Skeletal muscle tissue (tissue), 4 donors: ENCODE measurements around the gene KLHDC8A. TPM values are rescaled to one million over a fixed set of nuclear protein-coding genes. Genes with fewer than 3 reads are reported as not detected.
"Not testable (repeated sequence)": the region's sequence is repeated elsewhere in the genome, so short reads cannot be mapped to it uniquely, and the experiment has no call there.

Source experiments
- H3K27ac ChIP-seq: one replicate; pipeline ENCODE4 v1.7.0; 2013; ENCODE audit warnings: mild to moderate bottlenecking, low read depth, low read length, inconsistent platforms
- H3K27me3 ChIP-seq, 3 donors: one replicate each; pipeline ENCODE4 v1.7.0; 2013; ENCODE audit warnings: low read length in 3 of 3; ENCODE audit not compliant: control insufficient read depth in 3 of 3, insufficient read depth in 3 of 3
- H3K36me3 ChIP-seq, 3 donors: one replicate each; pipeline ENCODE4 v1.7.0; 2013; ENCODE audit warnings: low read length in 3 of 3; ENCODE audit not compliant: control insufficient read depth in 3 of 3, insufficient read depth in 3 of 3
- H3K4me1 ChIP-seq, 3 donors: one replicate each; pipeline ENCODE4 v1.7.0; 2013; ENCODE audit warnings: low read length in 3 of 3, mild to moderate bottlenecking in 3 of 3; ENCODE audit not compliant: control insufficient read depth in 3 of 3, insufficient read depth in 3 of 3
- H3K4me3 ChIP-seq, 3 donors: one replicate each; pipeline ENCODE4 v1.7.0; 2013; ENCODE audit warnings: low read length in 3 of 3
- H3K9ac ChIP-seq, 3 donors: one replicate each; pipeline ENCODE4 v1.7.0; 2013; ENCODE audit warnings: low read length in 3 of 3, mild to moderate bottlenecking in 3 of 3, moderate library complexity in 2 of 3, low read depth in 1 of 3
- H3K9me3 ChIP-seq, 3 donors: one replicate each; pipeline ENCODE4 v1.7.0; 2013; ENCODE audit warnings: low read length in 3 of 3; ENCODE audit not compliant: control insufficient read depth in 3 of 3
- total RNA-seq: library from RNA; depleted of rRNA; stranded (reverse); fragments of >200 nt; gene quantifications from one replicate; pipeline ENCODE4 v1.2.3, GENCODE V29; 2014
- donor health status: Osteomylitis.

KLHDC8A gene
- total RNA-seq, 1 donor from 2014 or later, result 0.52 TPM

DNA sequence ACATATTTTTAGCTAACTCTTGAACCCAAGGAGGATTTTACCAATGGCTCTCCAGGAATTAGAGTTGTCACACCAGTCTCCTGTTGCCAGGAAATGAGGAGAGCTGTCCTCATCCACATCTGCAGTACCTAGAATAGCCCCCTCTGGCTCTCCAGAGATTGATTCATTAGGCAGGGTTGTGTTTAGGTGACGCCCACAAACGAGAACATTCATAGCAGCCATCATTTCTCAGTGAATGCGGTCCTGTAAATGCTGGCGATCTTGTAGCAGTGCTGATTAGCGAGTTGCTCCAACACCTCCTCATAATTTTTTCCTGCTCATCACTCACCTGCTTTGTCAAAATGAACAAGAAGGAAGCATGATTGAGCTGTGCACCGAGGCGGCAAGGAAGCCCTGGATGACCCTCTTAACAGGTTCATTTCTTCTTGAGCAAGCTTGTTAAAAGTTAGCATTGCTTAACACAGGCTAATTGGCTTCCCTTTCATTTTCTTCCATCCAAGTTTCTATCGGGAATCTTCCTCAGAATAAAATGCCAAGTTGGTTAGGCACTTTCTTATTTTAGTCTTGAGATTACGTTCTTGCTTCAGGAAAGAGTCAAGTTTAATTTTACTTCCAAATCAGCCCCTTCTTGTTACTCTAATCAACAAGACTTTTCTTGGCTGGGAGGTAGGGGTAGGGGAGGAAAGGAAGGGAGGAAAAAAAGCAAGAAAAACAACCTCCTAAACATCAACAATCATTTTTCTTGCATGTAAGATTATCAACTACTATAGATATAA is 16.5 kb upstream of the KLHDC8A start:
- Histone ChIP-seq H3K4me3 (no peak overlapping the region), H3K27ac (no peak overlapping the region), H3K27me3 (peaks cover 0 to 10% (median 4%) of the 10 kb centered on the region in 3 donors), H3K4me1 (peaks cover 0 to 2% (median 0%) of the 10 kb centered on the region in 3 donors), H3K9me3 (no peaks in the 10 kb centered on the region), H3K9ac (no peak overlapping the region), H3K36me3 (no peaks in the 10 kb centered on the region)

- no peak overlapping the region for H3K27ac ChIP-seq
- no peak overlapping the region for H3K4me3 ChIP-seq
- no peak overlapping the region for H3K9ac ChIP-seq
- no peaks in the 10 kb centered on the region for H3K9me3 ChIP-seq
- peaks cover 0 to 10% (median 4%) of the 10 kb centered on the region in 3 donors for H3K27me3 ChIP-seq
- H3K36me3 ChIP-seq, result no peaks in the 10 kb centered on the region
- peaks cover 0 to 2% (median 0%) of the 10 kb centered on the region in 3 donors for H3K4me1 ChIP-seq
Observed at GRCh38 chr1:205371871-205372660, 15.3 kb upstream of the KLHDC8A start.

DNA sequence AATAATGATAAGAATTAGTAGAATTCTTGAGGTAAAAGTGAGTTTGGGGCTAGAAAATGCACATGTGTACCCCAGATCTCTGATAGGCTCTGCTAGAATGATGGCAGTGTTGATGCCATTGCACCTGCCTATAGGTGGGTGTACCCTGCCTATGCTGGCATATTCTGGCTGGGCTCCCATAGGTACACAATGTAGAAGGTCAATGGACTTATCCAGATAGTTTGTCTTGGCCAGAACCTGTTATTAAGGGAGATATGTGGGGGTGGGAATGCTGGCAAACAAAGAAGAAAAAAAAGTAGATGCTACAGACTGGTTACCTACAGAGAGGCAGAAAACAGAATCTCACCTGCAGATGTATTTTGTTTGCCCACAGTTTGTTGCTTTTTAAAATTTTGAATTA is 14.1 kb upstream of the KLHDC8A start:
- H3K9ac ChIP-seq, result no peak overlapping the region
- no peaks in the 10 kb centered on the region for H3K9me3 ChIP-seq
- peaks cover 0 to 10% (median 4%) of the 10 kb centered on the region in 3 donors for H3K27me3 ChIP-seq
- peaks cover 0 to under 1% (median 0%) of the 10 kb centered on the region in 3 donors for H3K4me1 ChIP-seq
- no peaks in the 10 kb centered on the region for H3K36me3 ChIP-seq
- H3K27ac ChIP-seq, result no peak overlapping the region
- no peak overlapping the region for H3K4me3 ChIP-seq

GRCh38 chr1:205369701-205370123 is 13.0 kb upstream of the KLHDC8A start:
- no peaks in the 10 kb centered on the region for H3K9me3 ChIP-seq
- H3K27ac ChIP-seq, result no peak overlapping the region
- H3K4me1 ChIP-seq, result no peaks in the 10 kb centered on the region
- no peaks in the 10 kb centered on the region for H3K36me3 ChIP-seq
- peaks cover 0 to 10% (median 4%) of the 10 kb centered on the region in 3 donors for H3K27me3 ChIP-seq
- H3K4me3 ChIP-seq, result no peak overlapping the region
- H3K9ac ChIP-seq, result no peak overlapping the region

- Histone ChIP-seq H3K27ac (no peak overlapping the region), H3K9me3 (no peaks in the 10 kb centered on the region), H3K9ac (no peak overlapping the region), H3K4me1 (no peaks in the 10 kb centered on the region), H3K36me3 (no peaks in the 10 kb centered on the region), H3K4me3 (no peak overlapping the region), H3K27me3 (peaks cover 0 to 7% (median 0%) of the 10 kb centered on the region in 3 donors)
Observed at GRCh38 chr1:205368478-205368877, 11.8 kb upstream of the KLHDC8A start.

- no peaks in the 10 kb centered on the region for H3K9me3 ChIP-seq
- no peaks in the 10 kb centered on the region for H3K4me1 ChIP-seq
- no peak overlapping the region for H3K27ac ChIP-seq
- peaks cover 0 to 2% (median 2%) of the 10 kb centered on the region in 3 donors for H3K27me3 ChIP-seq
- H3K9ac ChIP-seq, result no peak overlapping the region
- no peak overlapping the region for H3K4me3 ChIP-seq
- H3K36me3 ChIP-seq, result no peaks in the 10 kb centered on the region
Observed at GRCh38 chr1:205365945-205366463, 9.3 kb upstream of the KLHDC8A start.

DNA sequence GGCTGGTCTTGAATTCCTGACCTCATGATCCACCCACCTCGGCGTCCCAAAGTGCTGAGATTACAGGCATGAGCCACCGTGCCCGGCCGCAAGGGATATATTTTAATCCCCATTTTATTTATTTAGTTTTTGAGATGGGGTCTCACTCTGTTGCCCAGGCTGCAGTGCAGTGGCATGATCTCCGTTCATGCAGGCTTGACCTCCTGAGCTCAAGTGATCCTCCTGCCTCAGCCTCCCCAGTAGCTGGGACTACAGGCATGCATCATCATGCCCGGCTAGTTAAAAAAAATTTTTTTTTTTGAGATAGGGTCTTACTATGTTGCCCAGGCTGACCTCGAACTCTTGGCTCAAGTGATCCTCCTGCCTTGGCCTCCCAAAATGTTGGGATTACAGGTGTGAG is 8.4 kb upstream of the KLHDC8A start:
- not testable (repeated sequence) for H3K9ac ChIP-seq, H3K4me3 ChIP-seq, H3K9me3 ChIP-seq, H3K27ac ChIP-seq, H3K4me1 ChIP-seq, H3K36me3 ChIP-seq, H3K27me3 ChIP-seq

DNA sequence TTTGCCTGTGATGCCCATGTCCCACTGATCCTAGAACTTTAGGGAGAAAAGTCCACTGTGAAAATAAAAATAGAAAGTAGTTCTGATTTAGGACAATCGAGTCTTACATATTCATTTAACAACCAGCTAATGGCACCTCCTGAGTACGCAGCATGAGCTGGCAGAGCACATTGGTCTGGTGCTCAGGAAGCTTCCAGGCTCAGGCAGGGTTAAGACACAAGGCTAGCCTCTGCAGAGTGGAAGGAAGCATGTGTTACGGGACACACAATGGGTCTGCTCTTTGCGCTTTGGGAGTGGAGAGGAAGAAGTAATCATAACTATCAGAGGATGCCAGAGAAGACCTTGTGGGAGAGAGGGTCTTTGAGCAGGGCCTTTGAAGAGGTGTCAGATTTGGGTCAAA is 4.2 kb upstream of the KLHDC8A start:
- H3K9me3 ChIP-seq, result no peaks in the 10 kb centered on the region
- no peak overlapping the region for H3K9ac ChIP-seq
- H3K27ac ChIP-seq, result no peak overlapping the region
- peaks cover 10 to 25% (median 16%) of the 10 kb centered on the region in 3 donors for H3K27me3 ChIP-seq
- peaks cover 0 to 5% (median 2%) of the 10 kb centered on the region in 3 donors for H3K4me1 ChIP-seq
- H3K36me3 ChIP-seq, result no peaks in the 10 kb centered on the region
- no peak overlapping the region for H3K4me3 ChIP-seq

- Histone ChIP-seq H3K27me3 (peaks cover 10 to 25% (median 16%) of the 10 kb centered on the region in 3 donors), H3K4me3 (no peak overlapping the region), H3K4me1 (peaks cover 0 to 5% (median 2%) of the 10 kb centered on the region in 3 donors), H3K27ac (no peak overlapping the region), H3K9me3 (no peaks in the 10 kb centered on the region), H3K9ac (no peak overlapping the region), H3K36me3 (no peaks in the 10 kb centered on the region)
Observed at GRCh38 chr1:205359771-205360565, 3.2 kb upstream of the KLHDC8A start.
